GM23338 (cell line): ENCODE results near the gene HMCN2. TPM values are rescaled to one million over a fixed set of nuclear protein-coding genes. Genes with fewer than 3 reads are reported as not detected.

ENCODE experiments used
- EZH2phosphoT487 ChIP-seq: fragments of 200-600 bp; sonication (generic); IDR thresholded peaks from one replicate; pipeline ENCODE4 v1.8.1; 2018; ENCODE audit warnings: antibody characterized with exemption; ENCODE audit not compliant: unreplicated experiment
- JUNB ChIP-seq: IDR thresholded peaks from one replicate; pipeline ENCODE4 v1.6.1; 2016; ENCODE audit warnings: antibody characterized with exemption; ENCODE audit not compliant: unreplicated experiment
- REST ChIP-seq: IDR thresholded peaks from one replicate; pipeline ENCODE4 v1.6.1; 2018; ENCODE audit warnings: antibody characterized with exemption; ENCODE audit not compliant: unreplicated experiment
- STAT1 ChIP-seq: IDR thresholded peaks from one replicate; pipeline ENCODE4 v1.6.1; 2016; ENCODE audit warnings: antibody characterized with exemption; ENCODE audit not compliant: unreplicated experiment
- ZNF114 ChIP-seq: fragments of 250-450 bp; sonication (Bioruptor Pico); IDR thresholded peaks from 2 replicates; pipeline ENCODE4 v1.5.0; 2020; ENCODE audit warnings: mild to moderate bottlenecking, moderate library complexity
- ZNF462 ChIP-seq: fragments of 250-450 bp; sonication (Bioruptor Pico); IDR thresholded peaks from 2 replicates; pipeline ENCODE4 v1.5.0; 2020; ENCODE audit warnings: mild to moderate bottlenecking, moderate library complexity
- polyA plus RNA-seq: library from polyadenylated mRNA; unstranded; fragments of >200 nt; fragmentation: Nextera tagmentation; extraction: Ambion mirVana; gene quantifications from 2 replicates; pipeline ENCODE4 v1.2.1, GENCODE V29; 2016
- total RNA-seq: library from RNA; depleted of rRNA; stranded (reverse); fragments of >200 nt; shearing (Covaris generic); gene quantifications from 2 replicates; pipeline ENCODE4 v1.2.3, GENCODE V29; 2014

HMCN2 gene
- total and polyA plus RNA-seq, 2 experiments from 2014 or later: 1.3 to 4.7 TPM

GRCh38 chr9:130311408-130312140 lies 46.0 kb downstream of the HMCN2 start (continued):
- TF ChIP-seq ZNF462 (CRISPR knock-in tag): no peak
- TF ChIP-seq REST: no peak
- TF ChIP-seq EZH2phosphoT487: no peak
- no peak for TF ChIP-seq STAT1
- no peak for TF ChIP-seq JUNB
- no peak for TF ChIP-seq ZNF114
